Karpas-422 (cell line): ENCODE measurements around the gene ALDH1A1. TPM values are rescaled to one million over a fixed set of nuclear protein-coding genes. Genes with fewer than 3 reads are reported as not detected.

ENCODE experiments used
- DNase-seq: peaks from one replicate; pipeline ENCODE4 v3.0.0-alpha.2; 2015
- H2AFZ ChIP-seq: fragments of 200-600 bp; sonication (generic); 2 replicates; pipeline ENCODE4 v1.6.1; 2014; ENCODE audit warnings: antibody characterized with exemption, low read length, mixed read lengths
- H3K27ac ChIP-seq: fragments of 200-600 bp; sonication (generic); 2 replicates; pipeline ENCODE4 v1.5.1; 2014; ENCODE audit warnings: mild to moderate bottlenecking, low read length, moderate library complexity
- H3K27me3 ChIP-seq: fragments of 200-600 bp; sonication (generic); 2 replicates; pipeline ENCODE4 v1.6.1; 2014; ENCODE audit warnings: low read length, mixed read lengths
- H3K36me3 ChIP-seq: fragments of 200-600 bp; sonication (generic); 2 replicates; pipeline ENCODE4 v1.6.1; 2014; ENCODE audit warnings: low read length, mixed read lengths; ENCODE audit not compliant: insufficient read depth
- H3K4me1 ChIP-seq: fragments of 200-600 bp; sonication (generic); 2 replicates; pipeline ENCODE4 v1.6.1; 2014; ENCODE audit warnings: mild to moderate bottlenecking, low read length, mixed read lengths
- H3K4me2 ChIP-seq: fragments of 200-600 bp; sonication (generic); 2 replicates; pipeline ENCODE4 v1.6.1; 2014; ENCODE audit warnings: low read length, low read depth, mild to moderate bottlenecking; ENCODE audit not compliant: poor library complexity, severe bottlenecking
- H3K4me3 ChIP-seq: fragments of 200-600 bp; sonication (generic); 2 replicates; pipeline ENCODE4 v1.5.1; 2014; ENCODE audit warnings: mild to moderate bottlenecking, antibody characterized with exemption, low read length, mixed read lengths
- H3K79me2 ChIP-seq: fragments of 200-600 bp; sonication (generic); 2 replicates; pipeline ENCODE4 v1.6.1; 2014; ENCODE audit warnings: mild to moderate bottlenecking, low read length, mixed read lengths
- H3K9ac ChIP-seq: fragments of 200-600 bp; sonication (generic); 2 replicates; pipeline ENCODE4 v1.6.0; 2014; ENCODE audit warnings: low read length
- H3K9me2 ChIP-seq: fragments of 200-600 bp; sonication (generic), shearing (Covaris generic); replicated peaks from 2 replicates; pipeline ENCODE4 v1.6.0; 2014; ENCODE audit warnings: mild to moderate bottlenecking, low read length, moderate library complexity; ENCODE audit not compliant: insufficient read depth
- H3K9me3 ChIP-seq: fragments of 300-700, 200-600 bp; sonication (generic); 2 replicates; pipeline ENCODE4 v1.6.1; 2014; ENCODE audit warnings: low read length, mixed read lengths
- H4K20me1 ChIP-seq: fragments of 200-600 bp; sonication (generic); 2 replicates; pipeline ENCODE4 v1.6.1; 2014; ENCODE audit warnings: mild to moderate bottlenecking, antibody characterized with exemption, low read length, low read depth; ENCODE audit not compliant: insufficient read depth
- total RNA-seq: library from RNA; depleted of rRNA; stranded (reverse); fragments of >200 nt; shearing (Covaris generic); gene quantifications from 2 replicates; pipeline ENCODE4 v1.2.3, GENCODE V29; 2014; ENCODE audit warnings: low replicate concordance

The ALDH1A1 gene
- total RNA-seq, 1 experiment from 2014 or later: not detected

GRCh38 chr9:72898360-72898759 is 54.5 kb downstream of the ALDH1A1 start:
- Histone ChIP-seq H3K9me3 (no peaks in the 10 kb centered on the region), H2AFZ (no peak overlapping the region), H3K9me2 (no peaks in the 10 kb centered on the region), H3K79me2 (no peaks in the 10 kb centered on the region), H3K27ac (no peak overlapping the region), H3K4me2 (no peak overlapping the region), H3K9ac (no peak overlapping the region), H3K4me1 (no peaks in the 10 kb centered on the region), H3K36me3 (no peaks in the 10 kb centered on the region), H4K20me1 (no peaks in the 10 kb centered on the region), H3K4me3 (no peak overlapping the region), H3K27me3 (no peaks in the 10 kb centered on the region)
- no peak for DNase-seq

GRCh38 chr9:72897069-72897649 is 55.7 kb downstream of the ALDH1A1 start:
- H2AFZ ChIP-seq: no peak overlapping the region
- no peaks in the 10 kb centered on the region for H4K20me1 ChIP-seq
- no peak overlapping the region for H3K4me2 ChIP-seq
- H3K79me2 ChIP-seq: no peaks in the 10 kb centered on the region
- H3K9me3 ChIP-seq: no peaks in the 10 kb centered on the region
- H3K9me2 ChIP-seq: no peaks in the 10 kb centered on the region
- H3K4me1 ChIP-seq: no peaks in the 10 kb centered on the region
- H3K4me3 ChIP-seq: no peak overlapping the region
- H3K27me3 ChIP-seq: no peaks in the 10 kb centered on the region
- H3K27ac ChIP-seq: no peak overlapping the region
- no peak for DNase-seq
- H3K36me3 ChIP-seq: no peaks in the 10 kb centered on the region
- no peak overlapping the region for H3K9ac ChIP-seq

- Histone ChIP-seq H3K4me1 (no peaks in the 10 kb centered on the region), H3K27ac (no peak overlapping the region), H3K4me3 (no peak overlapping the region), H3K27me3 (no peaks in the 10 kb centered on the region), H3K9me2 (no peaks in the 10 kb centered on the region), H3K79me2 (no peaks in the 10 kb centered on the region), H3K4me2 (no peak overlapping the region), H3K36me3 (no peaks in the 10 kb centered on the region), H3K9me3 (no peaks in the 10 kb centered on the region), H4K20me1 (no peaks in the 10 kb centered on the region), H2AFZ (no peak overlapping the region), H3K9ac (no peak overlapping the region)
- no peak for DNase-seq
Observed at GRCh38 chr9:72896439-72896838, 56.4 kb downstream of the ALDH1A1 start.

GRCh38 chr9:72895122-72895521 is 57.7 kb downstream of the ALDH1A1 start:
- Histone ChIP-seq H3K4me3 (no peak overlapping the region), H4K20me1 (no peaks in the 10 kb centered on the region), H3K9me3 (no peaks in the 10 kb centered on the region), H3K4me2 (no peak overlapping the region), H3K27me3 (no peaks in the 10 kb centered on the region), H3K79me2 (no peaks in the 10 kb centered on the region), H2AFZ (no peak overlapping the region), H3K27ac (no peak overlapping the region), H3K4me1 (no peaks in the 10 kb centered on the region), H3K9ac (no peak overlapping the region), H3K36me3 (no peaks in the 10 kb centered on the region), H3K9me2 (no peaks in the 10 kb centered on the region)
- DNase-seq: no peak

- Histone ChIP-seq H3K27ac (no peak overlapping the region), H3K27me3 (no peaks in the 10 kb centered on the region)
Observed at GRCh38 chr9:72894342-72894741, 58.5 kb downstream of the ALDH1A1 start.

GRCh38 chr9:72893437-72893836 is 59.4 kb downstream of the ALDH1A1 start:
- Histone ChIP-seq H4K20me1 (no peaks in the 10 kb centered on the region), H3K4me3 (no peak overlapping the region), H3K9me3 (no peaks in the 10 kb centered on the region), H3K79me2 (no peaks in the 10 kb centered on the region), H3K27me3 (no peaks in the 10 kb centered on the region), H3K27ac (no peak overlapping the region), H3K4me2 (no peak overlapping the region), H2AFZ (no peak overlapping the region), H3K4me1 (no peaks in the 10 kb centered on the region), H3K36me3 (no peaks in the 10 kb centered on the region), H3K9me2 (no peaks in the 10 kb centered on the region), H3K9ac (no peak overlapping the region)
- DNase-seq: no peak

More at GRCh38 chr9:72894342-72894741, 58.5 kb downstream of the ALDH1A1 start:
- no peak overlapping the region for H3K4me2 ChIP-seq
- no peak overlapping the region for H3K4me3 ChIP-seq
- no peaks in the 10 kb centered on the region for H3K9me2 ChIP-seq
- no peaks in the 10 kb centered on the region for H3K9me3 ChIP-seq
- H3K4me1 ChIP-seq: no peaks in the 10 kb centered on the region
- no peaks in the 10 kb centered on the region for H4K20me1 ChIP-seq
- H2AFZ ChIP-seq: no peak overlapping the region
- DNase-seq: no peak
- no peaks in the 10 kb centered on the region for H3K36me3 ChIP-seq
- H3K9ac ChIP-seq: no peak overlapping the region
- H3K79me2 ChIP-seq: no peaks in the 10 kb centered on the region

GRCh38 chr9:72891043-72891442 is 61.8 kb downstream of the ALDH1A1 start:
- Histone ChIP-seq H3K27me3 (no peaks in the 10 kb centered on the region), H3K36me3 (no peaks in the 10 kb centered on the region), H2AFZ (no peak overlapping the region), H3K4me1 (no peaks in the 10 kb centered on the region), H3K27ac (no peak overlapping the region), H4K20me1 (no peaks in the 10 kb centered on the region), H3K4me2 (no peak overlapping the region), H3K9me3 (no peaks in the 10 kb centered on the region), H3K4me3 (no peak overlapping the region), H3K79me2 (no peaks in the 10 kb centered on the region), H3K9me2 (no peaks in the 10 kb centered on the region), H3K9ac (no peak overlapping the region)
- DNase-seq: no peak

GRCh38 chr9:72888943-72889342 is 63.9 kb downstream of the ALDH1A1 start:
- Histone ChIP-seq H3K4me2 (no peak overlapping the region), H3K9ac (no peak overlapping the region), H3K4me3 (no peak overlapping the region), H3K9me3 (no peaks in the 10 kb centered on the region), H3K4me1 (no peaks in the 10 kb centered on the region), H3K27me3 (no peaks in the 10 kb centered on the region), H3K27ac (no peak overlapping the region), H3K36me3 (no peaks in the 10 kb centered on the region), H2AFZ (no peak overlapping the region), H4K20me1 (no peaks in the 10 kb centered on the region), H3K9me2 (no peaks in the 10 kb centered on the region), H3K79me2 (no peaks in the 10 kb centered on the region)
- no peak for DNase-seq

GRCh38 chr9:72888067-72888466 is 64.8 kb downstream of the ALDH1A1 start:
- Histone ChIP-seq H3K27me3 (no peaks in the 10 kb centered on the region), H3K4me1 (no peaks in the 10 kb centered on the region), H3K36me3 (no peaks in the 10 kb centered on the region), H3K79me2 (no peaks in the 10 kb centered on the region), H2AFZ (no peak overlapping the region), H3K9me2 (no peaks in the 10 kb centered on the region), H3K9ac (no peak overlapping the region), H3K27ac (no peak overlapping the region), H3K4me2 (no peak overlapping the region), H3K9me3 (no peaks in the 10 kb centered on the region), H3K4me3 (no peak overlapping the region), H4K20me1 (no peaks in the 10 kb centered on the region)
- DNase-seq: no peak
